GM19193 (cell line): ENCODE data around the gene LINGO3.

ENCODE experiments used
- POLR2A ChIP-seq: IDR thresholded peaks from 4 replicates; pipeline ENCODE4 v1.6.1; 2011; ENCODE audit not compliant: insufficient read depth, insufficient read length; ENCODE audit errors: extremely low read depth

Gene LINGO3

GRCh38 chr19:2273356-2274184 is 34.4 kb downstream of the LINGO3 start:
- peak; percentile 40 for TF ChIP-seq POLR2A

- no peak for TF ChIP-seq POLR2A
These were observed 36.5 kb downstream of the LINGO3 start for GRCh38 chr19:2271234-2272103.

GRCh38 chr19:2270423-2271233 is 37.3 kb downstream of the LINGO3 start:
- TF ChIP-seq POLR2A, result peak; percentile 30

GRCh38 chr19:2270157-2270422 is 37.9 kb downstream of the LINGO3 start:
- TF ChIP-seq POLR2A, result no peak

GRCh38 chr19:2269244-2270156 is 38.5 kb downstream of the LINGO3 start:
- peak; percentile 99 for TF ChIP-seq POLR2A

GRCh38 chr19:2268861-2269243 is 39.1 kb downstream of the LINGO3 start:
- TF ChIP-seq POLR2A, result no peak

- TF ChIP-seq POLR2A, result no peak
These were observed 39.5 kb downstream of the LINGO3 start for GRCh38 chr19:2268480-2268830.

DNA sequence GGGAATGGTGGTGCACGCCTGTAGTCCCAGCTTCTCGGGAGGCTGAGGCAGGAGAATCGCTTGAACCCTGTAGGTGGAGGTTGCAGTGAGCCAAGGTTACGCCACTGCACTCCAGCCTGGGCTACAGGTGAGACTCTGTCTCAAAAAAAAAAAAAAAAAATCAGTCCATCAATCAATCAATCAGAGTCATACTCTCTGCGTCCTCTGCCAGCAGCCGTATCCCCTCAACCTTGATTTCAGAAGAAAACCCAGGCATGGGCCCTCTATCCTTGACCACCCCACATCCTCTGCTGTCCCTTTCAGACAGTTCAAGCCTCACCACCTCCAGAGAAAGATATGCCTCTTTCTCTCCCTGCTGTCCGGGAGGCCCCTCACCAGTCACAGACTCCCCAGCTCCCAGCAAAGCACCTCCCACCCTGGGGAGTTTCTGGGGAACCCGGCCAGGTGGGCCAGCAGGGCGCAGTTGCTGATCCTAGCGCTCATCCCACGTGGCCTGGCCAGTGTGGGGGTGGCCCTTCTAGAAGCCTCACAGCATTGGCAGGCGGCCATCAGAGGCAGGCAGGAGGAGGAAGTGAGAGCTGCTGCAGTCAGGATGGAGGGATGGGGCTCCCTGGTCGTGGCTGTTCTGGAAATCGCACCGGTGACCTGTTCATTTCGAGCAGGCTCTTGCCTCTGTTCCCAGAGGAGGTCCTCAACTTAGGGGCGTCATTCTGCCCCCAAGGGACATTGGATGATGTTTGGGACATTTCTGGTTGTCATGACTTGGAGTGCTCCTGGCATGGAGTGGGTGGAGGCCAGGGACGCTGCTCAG is 41.6 kb downstream of the LINGO3 start:
- TF ChIP-seq POLR2A, result no peak

- no peak for TF ChIP-seq POLR2A
These were observed 46.3 kb downstream of the LINGO3 start for GRCh38 chr19:2261438-2262172.

GRCh38 chr19:2260341-2260805 is 47.6 kb downstream of the LINGO3 start:
- no peak for TF ChIP-seq POLR2A

- TF ChIP-seq POLR2A, result no peak
These were observed 48.6 kb downstream of the LINGO3 start for GRCh38 chr19:2259336-2259735.
